HAP-1 (cell line): ENCODE measurements around the gene C4orf46.

Source experiments
- DNase-seq, 2 experiments: peaks; one replicate each; pipeline ENCODE4 v3.0.0-alpha.2; 2016 to 2020; ENCODE audit warnings: low spot score in 2 of 2
- H3K27me3 ChIP-seq: fragments of 250-450 bp; sonication (Bioruptor Pico); 2 replicates; pipeline ENCODE4 v1.5.1; 2020; ENCODE audit warnings: low read depth, mild to moderate bottlenecking, moderate library complexity
- H3K36me3 ChIP-seq: fragments of 250-450 bp; sonication (Bioruptor Pico); replicated peaks from 2 replicates; pipeline ENCODE4 v1.5.1; 2020; ENCODE audit warnings: mild to moderate bottlenecking
- H3K4me1 ChIP-seq: fragments of 250-450 bp; sonication (Bioruptor Pico); 2 replicates; pipeline ENCODE4 v1.5.1; 2020; ENCODE audit warnings: mild to moderate bottlenecking
- H3K4me3 ChIP-seq: fragments of 250-450 bp; sonication (Bioruptor Pico); 2 replicates; pipeline ENCODE4 v1.5.1; 2020; ENCODE audit warnings: mild to moderate bottlenecking, moderate library complexity
- H3K9me3 ChIP-seq: fragments of 250-450 bp; sonication (Bioruptor Pico); 2 replicates; pipeline ENCODE4 v1.5.1; 2020; ENCODE audit warnings: mild to moderate bottlenecking, moderate library complexity
- in situ Hi-C: fragments of 300-500 bp; cut with MboI; formaldehyde crosslinking; loops from 3 replicates; pipeline ENCODE4 v1.14.3; 2020; ENCODE audit warnings: low sequenced_read_pairs, inconsistent platforms, mixed read lengths

Gene C4orf46

GRCh38 chr4:158625544-158625943 lies 46.1 kb downstream of the C4orf46 start:
- Histone ChIP-seq H3K4me3 (no peak overlapping the region), H3K36me3 (no peaks in the 10 kb centered on the region), H3K27me3 (peaks cover 12% of the 10 kb centered on the region), H3K9me3 (no peaks in the 10 kb centered on the region), H3K4me1 (no peaks in the 10 kb centered on the region)
- in situ Hi-C loops, result no loop called here
- DNase-seq, result no peak

GRCh38 chr4:158624889-158625478 lies 46.7 kb downstream of the C4orf46 start:
- no peaks in the 10 kb centered on the region for H3K9me3 ChIP-seq
- no peaks in the 10 kb centered on the region for H3K36me3 ChIP-seq
- peaks cover 12% of the 10 kb centered on the region for H3K27me3 ChIP-seq
- DNase-seq, result peak; percentile 24 to 63
- in situ Hi-C loops, result no loop called here
- H3K4me1 ChIP-seq, result no peaks in the 10 kb centered on the region
- no peak overlapping the region for H3K4me3 ChIP-seq

GRCh38 chr4:158622251-158622650 lies 49.4 kb downstream of the C4orf46 start:
- no peaks in the 10 kb centered on the region for H3K4me1 ChIP-seq
- DNase-seq, result no peak
- H3K36me3 ChIP-seq, result no peaks in the 10 kb centered on the region
- in situ Hi-C loops, result no loop called here
- peaks cover 6% of the 10 kb centered on the region for H3K27me3 ChIP-seq
- H3K9me3 ChIP-seq, result no peaks in the 10 kb centered on the region
- H3K4me3 ChIP-seq, result no peak overlapping the region

- H3K27me3 ChIP-seq, result peaks cover 6% of the 10 kb centered on the region
- H3K4me3 ChIP-seq, result no peak overlapping the region
- no peaks in the 10 kb centered on the region for H3K9me3 ChIP-seq
- H3K36me3 ChIP-seq, result no peaks in the 10 kb centered on the region
- DNase-seq, result no peak
- in situ Hi-C loops, result no loop called here
- no peaks in the 10 kb centered on the region for H3K4me1 ChIP-seq
Measured at GRCh38 chr4:158621729-158622128, 50.0 kb downstream of the C4orf46 start.

- Histone ChIP-seq H3K36me3 (no peaks in the 10 kb centered on the region), H3K4me1 (no peaks in the 10 kb centered on the region), H3K4me3 (no peak overlapping the region), H3K9me3 (no peaks in the 10 kb centered on the region), H3K27me3 (no peaks in the 10 kb centered on the region; the same call in 1 of the 2 replicates)
- in situ Hi-C loops, result loop anchor here (10.0 kb wide), 1 partner anchor 353 kb away; no protein-coding TSS in a partner anchor
- no peak for DNase-seq
Measured at GRCh38 chr4:158617956-158618355, 53.7 kb downstream of the C4orf46 start.
